K562 (cell line): ENCODE results near the gene TPPP. TPM values are rescaled to one million over a fixed set of nuclear protein-coding genes. Genes with fewer than 3 reads are reported as not detected.
"Not testable (repeated sequence)": the region's sequence is repeated elsewhere in the genome, so short reads cannot be mapped to it uniquely, and the experiment has no call there.

Experiments used
- ATAC-seq: fragments of 200-7000 bp; cut with Tn5 transposase; 3 replicates; pipeline ENCODE4 v1.9.1; 2020; ENCODE audit warnings: moderate library complexity
- BruUV-seq: library from RNA; stranded (reverse); fragments of 400-500 nt; replicated peaks from 2 replicates; lab custom pipeline; 2021; lab: Mats Ljungman, UMichigan
- CTCF ChIA-PET: fragments of 300-600 bp; formaldehyde crosslinking; extraction: SDS; loops from one replicate; lab custom pipeline; 2021; ENCODE audit warnings: low intra/inter-chr PET ratio; lab: Yijun Ruan, JAX
- POLR2A ChIA-PET: fragments of 300-600, 350-650 bp; sonication (Branson Sonifier 250); formaldehyde crosslinking; extraction: SDS; loops from one replicate; lab custom pipeline; 2021; ENCODE audit warnings: antibody characterized with exemption, inconsistent platforms; lab: Yijun Ruan, JAX
- DNase-seq, 4 experiments: peaks; one replicate each; pipeline versions ENCODE4 v3.0.0 to v3.0.0-alpha.2; 2011 to 2018; ENCODE audit warnings: low spot score in 3 of 4, mixed read lengths in 3 of 4; ENCODE audit errors: extremely low read depth in 1 of 4
- FAIRE-seq: peaks from 2 replicates; lab custom pipeline; 2011; peaks lifted over from hg19 to GRCh38; lab: Jason Lieb, UNC
- H2AFZ ChIP-seq: 2 replicates; pipeline ENCODE4 v1.6.0; 2011; ENCODE audit warnings: low read depth, low read length, control low read depth, inconsistent platforms
- H3K27ac ChIP-seq: fragments of 200-600 bp; 3 replicates; pipeline ENCODE4 v1.8.0; 2011; ENCODE audit warnings: low read depth, mild to moderate bottlenecking, control low read depth, inconsistent platforms, low read length, moderate library complexity, mixed read lengths; ENCODE audit errors: extremely low read depth
- H3K27me3 ChIP-seq, 2 experiments: fragments of 300-600 bp in 1 of 2; 2 replicates in 1 of 2; 3 replicates in 1 of 2; pipeline versions ENCODE4 v1.6.0 to v1.8.0; 2011; ENCODE audit warnings: inconsistent platforms in 2 of 2, low read length in 2 of 2, mild to moderate bottlenecking in 1 of 2, mixed read lengths in 1 of 2, moderate library complexity in 1 of 2; ENCODE audit not compliant: control insufficient read depth in 2 of 2, insufficient read depth in 2 of 2
- H3K36me3 ChIP-seq: fragments of 300-600 bp; 3 replicates; pipeline ENCODE4 v1.8.0; 2011; ENCODE audit warnings: mild to moderate bottlenecking, low read length, inconsistent platforms; ENCODE audit not compliant: control insufficient read depth, insufficient read depth
- H3K4me1 ChIP-seq, 2 experiments: fragments of 200-600 bp in 1 of 2; replicated peaks in 1 of 2; 2 replicates in 1 of 2; 3 replicates in 1 of 2; pipeline versions ENCODE4 v1.5.1 to v1.8.0; 2011; ENCODE audit warnings: inconsistent platforms in 2 of 2, low read length in 2 of 2, mild to moderate bottlenecking in 1 of 2, mixed read lengths in 1 of 2, moderate library complexity in 1 of 2; ENCODE audit not compliant: control insufficient read depth in 2 of 2, insufficient read depth in 2 of 2
- H3K4me2 ChIP-seq: 2 replicates; pipeline ENCODE4 v1.6.1; 2011; ENCODE audit warnings: low read length, control low read depth, inconsistent platforms, mixed read lengths; ENCODE audit not compliant: insufficient read depth
- H3K4me3 ChIP-seq: fragments of 200-600 bp; sonication (generic), shearing (Covaris generic); 2 replicates; pipeline ENCODE4 v1.5.1; 2016; ENCODE audit warnings: control low read depth, inconsistent platforms
- H3K79me2 ChIP-seq: fragments of 200-600 bp; 3 replicates; pipeline ENCODE4 v1.8.0; 2011; ENCODE audit warnings: low read length, inconsistent platforms; ENCODE audit not compliant: control insufficient read depth, insufficient read depth
- H3K9ac ChIP-seq, 2 experiments: 2 replicates each; pipeline versions ENCODE4 v1.6.0 to v1.6.1; 2011; ENCODE audit warnings: low read depth in 2 of 2, low read length in 2 of 2, control low read depth in 1 of 2, inconsistent platforms in 1 of 2, mild to moderate bottlenecking in 1 of 2, mixed read lengths in 1 of 2; ENCODE audit not compliant: insufficient read depth in 1 of 2
- H3K9me1 ChIP-seq: one replicate; pipeline ENCODE4 v1.6.0; 2011; ENCODE audit warnings: inconsistent platforms, mild to moderate bottlenecking, low read length, moderate library complexity; ENCODE audit not compliant: control insufficient read depth, insufficient read depth
- H3K9me3 ChIP-seq: replicated peaks from 2 replicates; pipeline ENCODE4 v1.5.1; 2011; ENCODE audit warnings: low read depth, low read length, inconsistent platforms; ENCODE audit not compliant: control insufficient read depth, insufficient read depth
- H4K20me1 ChIP-seq: replicated peaks from 2 replicates; pipeline ENCODE4 v1.6.1; 2011; ENCODE audit warnings: low read length, inconsistent platforms, mixed read lengths; ENCODE audit not compliant: control insufficient read depth, insufficient read depth
- WGBS: fragments of 100-300 bp; shearing (Covaris generic); methylation state at CpG from one replicate; pipeline ENCODE4 v1.1.6; 2016; ENCODE audit warnings: low coverage, mixed read lengths; ENCODE audit not compliant: insufficient coverage; ENCODE audit errors: missing lambda C conversion rate; 5-methylcytosine and 5-hydroxymethylcytosine counted together
- in situ Hi-C: fragments of 300-500 bp; cut with MboI; formaldehyde crosslinking; loops from 4 replicates; pipeline ENCODE4 v1.15.0; 2018; ENCODE audit warnings: inconsistent platforms, mixed read lengths
- intact Hi-C: fragments of 100-400 bp; cut with micrococcal nuclease; formaldehyde crosslinking; loops from 2 replicates; pipeline ENCODE4 v1.14.2; 2022
- polyA plus RNA-seq, 8 experiments: library from polyadenylated mRNA; depleted of rRNA in 4 of 8; stranded (reverse) in 5 of 8; unstranded in 3 of 8; fragments of >200 nt; fragmentation: Nextera tagmentation in 2 of 8; fragmentation: Illumina TruSeq in 1 of 8; extraction: Ambion mirVana in 2 of 8; extraction: Trizol in 1 of 8; gene quantifications; 2 replicates each; pipeline versions ENCODE4 v1.2.1 to v1.2.3, GENCODE V29; 2011 to 2014; ENCODE audit warnings: inconsistent platforms in 1 of 8, missing spikeins in 1 of 8
- total RNA-seq, 7 experiments: library from RNA; depleted of rRNA in 6 of 7; stranded (reverse); fragments of >200 nt in 6 of 7; fragmentation: Illumina TruSeq in 2 of 7; extraction: Trizol in 2 of 7; gene quantifications; 2 replicates each; pipeline versions ENCODE4 v1.2.1 to v1.2.3, GENCODE V29; 2011 to 2021; ENCODE audit warnings: low replicate concordance in 1 of 7

Gene TPPP
- total and polyA plus RNA-seq, 9 of the 15 experiments (the other 6 are each of a cell fraction or from before 2014, with no cell fraction given) = 0.01 to 0.07 (median 0.03) TPM; not detected in 6

DNA sequence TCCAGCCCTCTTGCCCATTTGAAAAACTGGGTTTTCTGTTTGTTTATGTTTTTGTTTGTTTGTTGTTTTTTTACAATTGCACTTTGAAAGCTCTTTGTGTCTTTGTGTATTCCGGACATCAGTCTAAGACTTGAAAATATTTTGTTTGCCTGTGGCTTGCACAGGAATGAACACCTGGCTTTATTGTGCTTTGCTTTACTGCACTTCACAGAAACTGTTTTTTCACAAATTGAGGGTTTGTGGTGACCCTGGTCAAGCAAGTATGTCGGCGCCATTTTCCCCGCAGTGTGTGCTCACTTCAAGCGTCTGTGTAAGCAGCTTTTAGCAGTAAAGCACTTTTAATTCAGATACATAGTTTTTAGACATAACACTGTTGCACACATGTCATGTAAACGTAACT is 49.1 kb upstream of the TPPP start:
- CTCF ChIA-PET, H3K4me2 ChIP-seq, ATAC-seq, intact Hi-C loops, H3K4me1 ChIP-seq, H4K20me1 ChIP-seq, H3K4me3 ChIP-seq, FAIRE-seq, H3K9ac ChIP-seq, H3K36me3 ChIP-seq, in situ Hi-C loops, DNase-seq, H3K9me1 ChIP-seq, H3K79me2 ChIP-seq, BruUV-seq, POLR2A ChIA-PET, H2AFZ ChIP-seq, H3K27ac ChIP-seq, H3K9me3 ChIP-seq: not testable (repeated sequence)
- H3K27me3 ChIP-seq = peaks cover 6 to 17% of the 10 kb centered on the region in 2 experiments; a peak in 3 of 5 replicates
- 0% methylated on average over 6 of the region's 6 CpGs for WGBS

DNA sequence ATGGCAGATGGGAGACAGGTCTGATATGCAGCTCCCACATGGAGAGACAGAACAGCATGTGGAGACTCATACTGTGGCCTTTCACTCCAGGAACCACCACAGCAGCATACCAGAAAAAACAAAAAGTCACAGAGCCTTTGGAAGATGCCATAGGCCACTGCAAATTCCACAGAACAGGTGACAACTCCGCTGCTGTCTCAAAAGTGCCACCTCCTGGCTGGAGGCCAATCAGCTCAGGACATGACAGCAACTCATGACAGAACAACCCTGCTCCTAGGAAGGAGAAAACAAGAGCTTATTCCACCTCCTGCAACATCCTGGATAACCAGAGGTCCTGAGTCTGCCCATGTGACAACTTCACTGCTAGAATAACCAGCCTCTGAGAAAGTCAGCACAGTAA is 41.0 kb upstream of the TPPP start:
- CTCF ChIA-PET, POLR2A ChIA-PET, H3K9me3 ChIP-seq, H2AFZ ChIP-seq, intact Hi-C loops, H3K4me2 ChIP-seq, H3K4me1 ChIP-seq, H3K4me3 ChIP-seq, H3K9ac ChIP-seq, H3K79me2 ChIP-seq, H3K36me3 ChIP-seq, H3K27ac ChIP-seq, DNase-seq, FAIRE-seq, H3K9me1 ChIP-seq, BruUV-seq, H4K20me1 ChIP-seq, ATAC-seq: not testable (repeated sequence)
- no CpG with 5 or more reads among the region's 1 CpG for WGBS
- in situ Hi-C loops = loop anchor here (5.0 kb wide), 1 partner anchor 88 kb away; no protein-coding TSS in a partner anchor
- peaks cover 0 to 12% of the 10 kb centered on the region in 2 experiments; a peak in 2 of 5 replicates for H3K27me3 ChIP-seq

DNA sequence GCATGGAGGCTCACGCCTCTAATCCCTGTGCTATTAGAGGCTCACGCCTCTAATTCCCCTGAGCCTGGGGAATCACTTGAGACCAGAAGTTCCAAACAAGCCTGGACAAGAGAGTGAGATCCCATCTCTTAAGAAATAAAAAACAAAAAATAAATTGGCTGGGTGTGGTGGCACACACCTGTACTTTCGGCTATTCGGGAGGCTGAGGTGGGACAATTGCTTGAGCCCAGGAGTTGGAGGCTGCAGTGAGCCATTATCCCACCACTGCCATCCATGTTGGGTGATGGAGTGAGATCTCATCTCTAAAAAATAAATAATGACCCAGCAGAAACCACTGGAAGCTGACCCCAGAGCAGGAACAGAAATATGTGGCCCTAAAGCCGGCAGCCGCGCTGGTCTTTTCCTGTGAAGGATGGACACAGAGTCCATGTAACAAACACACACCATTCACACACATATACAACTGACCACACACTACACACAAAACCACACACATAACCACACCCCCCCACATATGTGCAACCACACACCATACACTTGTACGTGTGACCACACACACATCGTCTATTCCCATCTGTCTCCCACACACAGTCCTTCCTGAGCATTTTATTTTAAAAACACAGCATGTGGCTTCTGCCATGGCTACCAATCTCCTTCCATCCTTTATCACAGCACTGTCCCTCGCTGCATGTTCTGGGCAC is 39.8 kb upstream of the TPPP start:
- H3K27ac ChIP-seq, H3K9ac ChIP-seq, H3K4me2 ChIP-seq, intact Hi-C loops, H3K4me1 ChIP-seq, BruUV-seq, FAIRE-seq, H3K9me1 ChIP-seq, H4K20me1 ChIP-seq, DNase-seq, H3K36me3 ChIP-seq, ATAC-seq, POLR2A ChIA-PET, CTCF ChIA-PET, H3K4me3 ChIP-seq, H3K9me3 ChIP-seq, H2AFZ ChIP-seq, H3K79me2 ChIP-seq: not testable (repeated sequence)
- H3K27me3 ChIP-seq = peaks cover 0 to 12% of the 10 kb centered on the region in 2 experiments; a peak in 2 of 5 replicates
- in situ Hi-C loops = loop anchor here (5.0 kb wide), 1 partner anchor 89 kb away; no protein-coding TSS in a partner anchor
- 2% methylated on average over 7 of the region's 10 CpGs for WGBS

DNA sequence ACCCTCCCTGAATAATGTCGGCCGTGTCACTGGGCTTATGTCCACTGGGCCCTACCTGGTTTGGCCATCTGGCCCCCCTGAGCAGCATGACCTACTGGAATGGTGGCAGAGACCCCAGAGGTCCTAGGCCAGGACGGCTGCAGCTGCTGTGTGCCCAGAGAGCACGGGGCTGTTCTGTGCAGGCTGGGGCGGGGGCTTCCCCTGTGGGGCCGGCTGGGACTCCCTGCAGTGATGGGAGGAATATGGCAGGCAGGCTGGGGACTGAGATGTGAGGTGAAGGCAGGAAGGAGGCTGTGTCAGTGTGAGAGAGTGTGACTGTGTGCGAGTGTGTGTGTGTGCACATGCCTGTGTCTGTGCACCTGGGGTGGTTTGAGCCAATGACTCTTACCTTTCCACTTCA is 36.1 kb upstream of the TPPP start:
- H3K9me3 ChIP-seq, H3K9ac ChIP-seq, in situ Hi-C loops, CTCF ChIA-PET, BruUV-seq, H3K79me2 ChIP-seq, H3K4me1 ChIP-seq, H3K9me1 ChIP-seq, H3K4me3 ChIP-seq, FAIRE-seq, H3K4me2 ChIP-seq, POLR2A ChIA-PET, intact Hi-C loops, H3K27ac ChIP-seq, H4K20me1 ChIP-seq, ATAC-seq, DNase-seq, H2AFZ ChIP-seq, H3K36me3 ChIP-seq: not testable (repeated sequence)
- peaks cover 0 to 12% of the 10 kb centered on the region in 2 experiments; a peak in 2 of 5 replicates for H3K27me3 ChIP-seq
- WGBS = no CpG with 5 or more reads among the region's 7 CpGs
